ENCODE results near the gene DUSP6.

The DUSP6 gene

DNA sequence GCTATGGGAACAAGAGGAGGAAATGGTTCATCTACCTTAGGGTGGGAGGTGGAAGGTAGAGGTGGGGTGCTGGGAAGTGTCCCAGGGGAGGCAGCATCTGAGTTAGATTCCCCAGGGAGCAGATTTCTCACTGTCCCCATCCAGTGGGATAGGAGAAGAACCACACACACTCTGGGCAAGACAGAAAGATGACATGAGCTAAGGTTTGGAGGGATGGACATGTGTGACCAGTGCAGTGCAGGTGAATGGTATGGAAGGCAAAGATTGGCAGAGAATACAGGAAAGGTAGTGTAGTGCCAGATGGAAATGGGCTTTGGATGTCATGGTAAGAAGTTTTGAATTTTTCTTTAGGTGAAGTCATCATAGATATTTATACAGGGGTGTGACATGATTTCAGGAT, 11.3 kb upstream of the DUSP6 start:
- H3K4me3 ChIP-seq (ENCODE audit: low read length), result no peak overlapping the region
- H3F3A ChIP-seq (ENCODE audit: control insufficient read depth, insufficient read depth), result no peaks in the 10 kb centered on the region
- TF ChIP-seq, protein P1, sequence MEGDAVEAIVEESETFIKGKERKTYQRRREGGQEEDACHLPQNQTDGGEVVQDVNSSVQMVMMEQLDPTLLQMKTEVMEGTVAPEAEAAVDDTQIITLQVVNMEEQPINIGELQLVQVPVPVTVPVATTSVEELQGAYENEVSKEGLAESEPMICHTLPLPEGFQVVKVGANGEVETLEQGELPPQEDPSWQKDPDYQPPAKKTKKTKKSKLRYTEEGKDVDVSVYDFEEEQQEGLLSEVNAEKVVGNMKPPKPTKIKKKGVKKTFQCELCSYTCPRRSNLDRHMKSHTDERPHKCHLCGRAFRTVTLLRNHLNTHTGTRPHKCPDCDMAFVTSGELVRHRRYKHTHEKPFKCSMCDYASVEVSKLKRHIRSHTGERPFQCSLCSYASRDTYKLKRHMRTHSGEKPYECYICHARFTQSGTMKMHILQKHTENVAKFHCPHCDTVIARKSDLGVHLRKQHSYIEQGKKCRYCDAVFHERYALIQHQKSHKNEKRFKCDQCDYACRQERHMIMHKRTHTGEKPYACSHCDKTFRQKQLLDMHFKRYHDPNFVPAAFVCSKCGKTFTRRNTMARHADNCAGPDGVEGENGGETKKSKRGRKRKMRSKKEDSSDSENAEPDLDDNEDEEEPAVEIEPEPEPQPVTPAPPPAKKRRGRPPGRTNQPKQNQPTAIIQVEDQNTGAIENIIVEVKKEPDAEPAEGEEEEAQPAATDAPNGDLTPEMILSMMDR (IDR thresholded peaks at IDR 0.05; ENCODE audit: low read depth, low read length, poor library complexity, severe bottlenecking), result no peak
- no peak for TF ChIP-seq EZH2phosphoT487 (IDR thresholded peaks at IDR 0.05; ENCODE audit: borderline replicate concordance, low read length)
- no peaks in the 10 kb centered on the region for H3K36me3 ChIP-seq (ENCODE audit: control insufficient read depth, low read length)
- no peaks in the 10 kb centered on the region for H3K79me2 ChIP-seq (ENCODE audit: control insufficient read depth, low read length)
- H3K27ac ChIP-seq (ENCODE audit: low read depth, low read length), result no peak overlapping the region
- H3K4me2 ChIP-seq (ENCODE audit: low read length), result no peak overlapping the region
- no peaks in the 10 kb centered on the region for H4K20me1 ChIP-seq (ENCODE audit: control insufficient read depth, insufficient read depth, low read depth, low read length)
- H3K9me2 ChIP-seq (replicated peaks; ENCODE audit: control insufficient read depth, low read length), result no peaks in the 10 kb centered on the region
- H3K9me3 ChIP-seq (ENCODE audit: control insufficient read depth, insufficient read depth, low read length), result no peaks in the 10 kb centered on the region
- H3K27me3 ChIP-seq (ENCODE audit: control insufficient read depth, low read length), result peaks cover 37% of the 10 kb centered on the region
- no peaks in the 10 kb centered on the region for H3K4me1 ChIP-seq (ENCODE audit: control insufficient read depth, low read length)

DNA sequence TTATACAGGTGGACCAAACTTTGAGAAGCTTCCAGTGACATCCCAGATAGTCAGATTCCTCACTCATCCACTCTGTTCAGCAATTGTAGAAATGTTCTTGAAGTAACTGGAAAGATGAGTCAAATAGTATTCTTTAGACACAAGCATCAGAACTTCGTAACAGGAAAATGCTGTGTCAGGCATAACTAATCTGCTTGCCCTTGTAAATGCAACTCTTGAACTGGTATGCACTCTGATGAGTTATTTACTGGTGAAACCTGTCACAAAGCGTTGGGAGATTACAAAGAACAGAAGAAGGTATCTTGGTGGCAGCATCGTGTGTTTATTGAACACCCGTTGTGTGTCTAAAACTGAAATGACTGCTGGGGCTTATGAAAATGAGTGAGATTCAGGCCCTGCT, 10.8 kb upstream of the DUSP6 start:
- Histone ChIP-seq H3K27ac (ENCODE audit: low read depth, low read length) (no peak overlapping the region), H3K4me2 (ENCODE audit: low read length) (no peak overlapping the region), H3K27me3 (ENCODE audit: control insufficient read depth, low read length) (peaks cover 39% of the 10 kb centered on the region), H3K4me3 (ENCODE audit: low read length) (no peak overlapping the region), H4K20me1 (ENCODE audit: control insufficient read depth, insufficient read depth, low read depth, low read length) (no peaks in the 10 kb centered on the region), H3K9me2 (replicated peaks; ENCODE audit: control insufficient read depth, low read length) (no peaks in the 10 kb centered on the region), H3F3A (ENCODE audit: control insufficient read depth, insufficient read depth) (no peaks in the 10 kb centered on the region), H3K4me1 (ENCODE audit: control insufficient read depth, low read length) (no peaks in the 10 kb centered on the region), H3K9me3 (ENCODE audit: control insufficient read depth, insufficient read depth, low read length) (no peaks in the 10 kb centered on the region), H3K36me3 (ENCODE audit: control insufficient read depth, low read length) (no peaks in the 10 kb centered on the region), H3K79me2 (ENCODE audit: control insufficient read depth, low read length) (no peaks in the 10 kb centered on the region)
- TF ChIP-seq EZH2phosphoT487 (IDR thresholded peaks at IDR 0.05; ENCODE audit: borderline replicate concordance, low read length), result no peak
- TF ChIP-seq, protein P1 (IDR thresholded peaks at IDR 0.05; ENCODE audit: low read depth, low read length, poor library complexity, severe bottlenecking), result no peak

- Histone ChIP-seq H3K9me2 (replicated peaks; ENCODE audit: control insufficient read depth, low read length) (no peaks in the 10 kb centered on the region), H3K36me3 (ENCODE audit: control insufficient read depth, low read length) (no peaks in the 10 kb centered on the region), H3K27ac (ENCODE audit: low read depth, low read length) (no peak overlapping the region), H3K79me2 (ENCODE audit: control insufficient read depth, low read length) (no peaks in the 10 kb centered on the region), H3K9me3 (ENCODE audit: control insufficient read depth, insufficient read depth, low read length) (no peaks in the 10 kb centered on the region), H3K4me3 (ENCODE audit: low read length) (no peak overlapping the region), H3K27me3 (ENCODE audit: control insufficient read depth, low read length) (peaks cover 58% of the 10 kb centered on the region), H3K4me2 (ENCODE audit: low read length) (no peak overlapping the region), H4K20me1 (ENCODE audit: control insufficient read depth, insufficient read depth, low read depth, low read length) (no peaks in the 10 kb centered on the region), H3K4me1 (ENCODE audit: control insufficient read depth, low read length) (peaks cover 10% of the 10 kb centered on the region), H3F3A (ENCODE audit: control insufficient read depth, insufficient read depth) (no peaks in the 10 kb centered on the region)
- TF ChIP-seq, protein P1 (IDR thresholded peaks at IDR 0.05; ENCODE audit: low read depth, low read length, poor library complexity, severe bottlenecking), result no peak
Measured at GRCh38 chr12:89359615-89360014, 7.3 kb upstream of the DUSP6 start.

GRCh38 chr12:89358805-89359204, 6.5 kb upstream of the DUSP6 start:
- Histone ChIP-seq H3K36me3 (ENCODE audit: control insufficient read depth, low read length) (no peaks in the 10 kb centered on the region), H3F3A (ENCODE audit: control insufficient read depth, insufficient read depth) (no peaks in the 10 kb centered on the region), H3K4me3 (ENCODE audit: low read length) (no peak overlapping the region), H3K4me1 (ENCODE audit: control insufficient read depth, low read length) (peaks cover 18% of the 10 kb centered on the region), H3K27ac (ENCODE audit: low read depth, low read length) (no peak overlapping the region), H3K9me3 (ENCODE audit: control insufficient read depth, insufficient read depth, low read length) (no peaks in the 10 kb centered on the region), H3K4me2 (ENCODE audit: low read length) (no peak overlapping the region), H3K27me3 (ENCODE audit: control insufficient read depth, low read length) (peaks cover 61% of the 10 kb centered on the region), H4K20me1 (ENCODE audit: control insufficient read depth, insufficient read depth, low read depth, low read length) (no peaks in the 10 kb centered on the region), H3K9me2 (replicated peaks; ENCODE audit: control insufficient read depth, low read length) (no peaks in the 10 kb centered on the region), H3K79me2 (ENCODE audit: control insufficient read depth, low read length) (no peaks in the 10 kb centered on the region)
- TF ChIP-seq, protein P1 (IDR thresholded peaks at IDR 0.05; ENCODE audit: low read depth, low read length, poor library complexity, severe bottlenecking), result no peak
- no peak for TF ChIP-seq EZH2phosphoT487 (IDR thresholded peaks at IDR 0.05; ENCODE audit: borderline replicate concordance, low read length)
